Activated T-helper 1 cell treated with anti-CD3 and anti-CD28 coated beads, Interleukin-2, amount 50 U/mL, for 16 hours (primary cell): ENCODE data around the gene C2.
"Not testable (repeated sequence)": the region's sequence is repeated elsewhere in the genome, so short reads cannot be mapped to it uniquely, and the experiment has no call there.

Experiments used
- DNase-seq, 2 donors: peaks; one replicate each; pipeline ENCODE4 v3.0.0-alpha.2; 2020; ENCODE audit warnings: low read depth in 1 of 2, low spot score in 1 of 2

Gene C2

GRCh38 chr6:31976065-31976464, 48.5 kb downstream of the C2 start:
- DNase-seq = not testable (repeated sequence)

- no peak for DNase-seq
These were observed 50.4 kb downstream of the C2 start for GRCh38 chr6:31977816-31978431.

GRCh38 chr6:31978831-31979230, 51.3 kb downstream of the C2 start:
- no peak for DNase-seq

- DNase-seq = no peak
These were observed 51.9 kb downstream of the C2 start for GRCh38 chr6:31979238-31979898.

- not testable (repeated sequence) for DNase-seq
These were observed 52.8 kb downstream of the C2 start for GRCh38 chr6:31980195-31980876.

- DNase-seq = not testable (repeated sequence)
These were observed 53.5 kb downstream of the C2 start for GRCh38 chr6:31980998-31981397.

- DNase-seq = not testable (repeated sequence)
These were observed 54.2 kb downstream of the C2 start, which contains the start of gene C4A for GRCh38 chr6:31981744-31982143. TSS of gene C4A (plus strand) at chr6:31982057. CDS start at chr6:31982108, 51 bp downstream.

- not testable (repeated sequence) for DNase-seq
These were observed 61.8 kb downstream of the C2 start for GRCh38 chr6:31989363-31989762.

- DNase-seq = not testable (repeated sequence)
These were observed 66.9 kb downstream of the C2 start for GRCh38 chr6:31994421-31994820.
